ENCODE results near the gene ICOS. TPM values are rescaled to one million over a fixed set of nuclear protein-coding genes. Genes with fewer than 3 reads are reported as not detected.

The ICOS gene
- total RNA-seq, 1 experiment from 2014 or later, result not detected

DNA sequence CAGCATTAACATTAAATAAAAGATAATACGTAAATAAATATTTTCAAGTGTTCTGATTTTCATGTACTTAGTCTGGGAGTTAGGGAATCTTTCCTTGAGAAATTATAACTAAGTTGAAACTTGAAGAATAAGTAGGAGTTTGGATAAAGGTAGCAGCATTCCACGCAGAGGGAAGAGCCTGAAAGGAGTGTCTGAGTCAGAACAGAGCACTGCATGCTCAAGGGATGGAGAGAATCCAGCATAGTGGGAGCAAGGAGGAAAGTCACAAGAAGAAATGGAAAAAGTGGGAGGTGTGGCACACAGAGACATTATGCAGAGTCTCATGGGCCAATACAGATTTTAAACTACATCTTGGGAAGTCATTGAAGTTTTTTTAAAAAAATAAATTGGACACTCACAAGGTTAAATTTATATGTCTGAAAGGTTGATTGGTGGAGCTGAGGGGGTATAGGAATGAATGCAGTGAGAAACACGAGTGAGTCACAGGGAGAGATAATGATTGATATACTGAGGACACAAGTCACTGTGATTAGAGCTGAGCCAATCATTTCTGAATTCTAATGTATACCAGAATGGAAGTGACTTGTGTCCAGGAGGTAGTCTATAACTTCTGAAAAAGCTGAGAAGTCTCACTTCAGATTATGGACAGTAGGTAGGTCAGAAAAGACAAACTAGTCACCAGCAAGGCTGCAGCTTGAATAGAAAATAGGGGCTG, 66.9 kb downstream of the ICOS start:
- Mint-ChIP-seq H3K27ac (no peak overlapping the region), H3K36me3 (ENCODE audit: insufficient read depth in 1 of 3, low read depth in 3 of 3) (no peaks in the 10 kb centered on the region; a peak in 1 of 7 replicates), H3K9me3 (no peaks in the 10 kb centered on the region), H3K4me1 (no peaks in the 10 kb centered on the region), H3K27me3 (ENCODE audit: low read depth) (peaks cover 3% of the 10 kb centered on the region), H3K4me3 (no peak overlapping the region)
- Histone ChIP-seq H3K9me3 (ENCODE audit: control insufficient read depth, low read depth, low read length) (no peaks in the 10 kb centered on the region), H3K9ac (ENCODE audit: extremely low read depth, insufficient read length, low read length) (no peak overlapping the region), H3K56ac (ENCODE audit: insufficient read length, low read depth, low read length) (no peak overlapping the region), H3K79me2 (ENCODE audit: insufficient read depth, low read length) (no peaks in the 10 kb centered on the region), H2BK15ac (ENCODE audit: low read depth, low read length) (no peak overlapping the region), H3K27me3 (ENCODE audit: insufficient read depth, low read length) (no peaks in the 10 kb centered on the region), H3K27ac (ENCODE audit: insufficient read length, low read depth, low read length) (no peak overlapping the region), H3K23ac (ENCODE audit: insufficient read length, low read depth, low read length) (no peak overlapping the region), H4K91ac (ENCODE audit: insufficient read length, low read depth, low read length) (no peak overlapping the region), H2BK120ac (ENCODE audit: low read depth, low read length, poor library complexity, severe bottlenecking) (no peak overlapping the region), H2BK20ac (ENCODE audit: low read depth, low read length, poor library complexity, severe bottlenecking) (no peak overlapping the region), H3K23me2 (ENCODE audit: insufficient read length, low read depth, low read length, poor library complexity, severe bottlenecking) (no peaks in the 10 kb centered on the region), H3K18ac (ENCODE audit: insufficient read length, low read depth, low read length) (no peak overlapping the region), H4K20me1 (ENCODE audit: control insufficient read depth, insufficient read depth, insufficient read length) (no peaks in the 10 kb centered on the region), H2AFZ (ENCODE audit: low read length) (no peak overlapping the region), H2BK12ac (ENCODE audit: insufficient read length, low read depth, low read length) (no peak overlapping the region), H3K4me1 (ENCODE audit: insufficient read depth, low read length) (no peaks in the 10 kb centered on the region), H3K4ac (ENCODE audit: low read depth, low read length) (no peak overlapping the region), H3K4me2 (ENCODE audit: insufficient read depth, insufficient read length, low read length) (no peak overlapping the region), H3T11ph (ENCODE audit: low read length) (no peak overlapping the region), H2BK5ac (ENCODE audit: insufficient read length, low read length) (no peak overlapping the region), H3K79me1 (ENCODE audit: insufficient read depth, low read depth, low read length, poor library complexity, severe bottlenecking) (no peaks in the 10 kb centered on the region), H3K14ac (ENCODE audit: insufficient read depth, low read length) (no peak overlapping the region), H2AK5ac (ENCODE audit: insufficient read length, low read length) (no peak overlapping the region), H4K8ac (replicated peaks; ENCODE audit: insufficient read length, low read depth, low read length) (no peak overlapping the region), H4K5ac (ENCODE audit: insufficient read length, low read depth, low read length) (no peak overlapping the region)
- TF ChIP-seq, protein P1, sequence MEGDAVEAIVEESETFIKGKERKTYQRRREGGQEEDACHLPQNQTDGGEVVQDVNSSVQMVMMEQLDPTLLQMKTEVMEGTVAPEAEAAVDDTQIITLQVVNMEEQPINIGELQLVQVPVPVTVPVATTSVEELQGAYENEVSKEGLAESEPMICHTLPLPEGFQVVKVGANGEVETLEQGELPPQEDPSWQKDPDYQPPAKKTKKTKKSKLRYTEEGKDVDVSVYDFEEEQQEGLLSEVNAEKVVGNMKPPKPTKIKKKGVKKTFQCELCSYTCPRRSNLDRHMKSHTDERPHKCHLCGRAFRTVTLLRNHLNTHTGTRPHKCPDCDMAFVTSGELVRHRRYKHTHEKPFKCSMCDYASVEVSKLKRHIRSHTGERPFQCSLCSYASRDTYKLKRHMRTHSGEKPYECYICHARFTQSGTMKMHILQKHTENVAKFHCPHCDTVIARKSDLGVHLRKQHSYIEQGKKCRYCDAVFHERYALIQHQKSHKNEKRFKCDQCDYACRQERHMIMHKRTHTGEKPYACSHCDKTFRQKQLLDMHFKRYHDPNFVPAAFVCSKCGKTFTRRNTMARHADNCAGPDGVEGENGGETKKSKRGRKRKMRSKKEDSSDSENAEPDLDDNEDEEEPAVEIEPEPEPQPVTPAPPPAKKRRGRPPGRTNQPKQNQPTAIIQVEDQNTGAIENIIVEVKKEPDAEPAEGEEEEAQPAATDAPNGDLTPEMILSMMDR (conservative IDR thresholded peaks at IDR 0.05), result no peak
- no CpG with 5 or more reads among the region's 3 CpGs for WGBS (ENCODE audit: extremely low coverage, insufficient read length, low lambda C conversion rate)
- no peak for DNase-seq
